ENCODE results near the gene CYTH4. TPM values are rescaled to one million over a fixed set of nuclear protein-coding genes. Genes with fewer than 3 reads are reported as not detected.
"Not testable (repeated sequence)": the region's sequence is repeated elsewhere in the genome, so short reads cannot be mapped to it uniquely, and the experiment has no call there.

Gene CYTH4
- total RNA-seq, 2 experiments from 2014 or later = 33.1 to 42.8 TPM

- DNase-seq = no peak
- Mint-ChIP-seq H3K4me1 (no peaks in the 10 kb centered on the region), H3K36me3 (ENCODE audit: low read depth) (no peaks in the 10 kb centered on the region), H3K27ac (no peak overlapping the region), H3K27me3 (peaks cover 24% of the 10 kb centered on the region), H3K4me3 (no peak overlapping the region), H3K9me3 (ENCODE audit: low read depth) (no peaks in the 10 kb centered on the region)
- no peak for ATAC-seq
- ChIA-PET CTCF (interaction anchor here (0.8 to 1.4 kb wide), 4 partner anchors 35 to 148 kb away, joined by 3 to 4 read pairs (median 3); no protein-coding TSS in a partner anchor), POLR2A (no interaction called here)
- intact Hi-C loops (cut with DNase I, micrococcal nuclease) = no loop called here
These were observed 42.2 kb downstream of the CYTH4 start for GRCh38 chr22:37324340-37325038.

GRCh38 chr22:37325039-37325395 lies 42.7 kb downstream of the CYTH4 start:
- intact Hi-C loops (cut with DNase I, micrococcal nuclease) = no loop called here

DNA sequence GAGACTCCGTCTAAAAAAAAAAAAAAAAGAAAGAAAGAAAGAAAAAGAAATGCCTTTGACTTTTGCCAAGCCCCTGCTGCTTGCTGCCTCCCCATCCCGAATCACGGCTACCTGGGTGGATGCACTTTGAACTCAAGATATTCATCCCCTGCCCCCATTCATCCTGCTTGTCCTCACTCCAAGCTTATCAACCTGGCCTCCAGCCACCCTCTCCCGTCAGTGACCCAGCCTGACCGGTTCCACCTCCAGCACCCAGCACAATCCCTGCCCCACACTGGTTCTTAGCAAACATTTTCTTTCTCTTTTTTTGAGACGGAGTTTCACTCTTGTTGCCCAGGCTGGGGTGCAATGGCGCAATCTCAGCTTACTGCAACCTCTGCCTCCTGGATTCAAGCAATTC lies 44.4 kb downstream of the CYTH4 start:
- H3K27ac Mint-ChIP-seq = no peak overlapping the region
- H3K4me3 Mint-ChIP-seq = no peak overlapping the region
- DNase-seq (no peak), ATAC-seq (no peak)
- ChIA-PET POLR2A (no interaction called here), CTCF (interaction anchor here (0.6 kb wide), 1 partner anchor 333 kb away, joined by 6 read pairs; no protein-coding TSS in a partner anchor)
- intact Hi-C loops (cut with DNase I, micrococcal nuclease) = no loop called here
- H3K36me3 Mint-ChIP-seq (ENCODE audit: low read depth) = no peaks in the 10 kb centered on the region
- no peaks in the 10 kb centered on the region for H3K4me1 Mint-ChIP-seq
- peaks cover 28% of the 10 kb centered on the region for H3K27me3 Mint-ChIP-seq
- no peaks in the 10 kb centered on the region for H3K9me3 Mint-ChIP-seq (ENCODE audit: low read depth)

More at GRCh38 chr22:37325039-37325395, 42.7 kb downstream of the CYTH4 start:
- CTCF ChIA-PET = interaction anchor here (0.8 kb wide), 1 partner anchor 38 kb away, joined by 3 read pairs; no protein-coding TSS in a partner anchor
- POLR2A ChIA-PET = no interaction called here
- no peak for DNase-seq
- no peaks in the 10 kb centered on the region for H3K4me1 Mint-ChIP-seq
- no peaks in the 10 kb centered on the region for H3K36me3 Mint-ChIP-seq (ENCODE audit: low read depth)
- no peaks in the 10 kb centered on the region for H3K9me3 Mint-ChIP-seq (ENCODE audit: low read depth)
- H3K4me3 Mint-ChIP-seq = no peak overlapping the region
- peaks cover 25% of the 10 kb centered on the region for H3K27me3 Mint-ChIP-seq
- H3K27ac Mint-ChIP-seq = no peak overlapping the region
- no peak for ATAC-seq

- peaks cover 35% of the 10 kb centered on the region for H3K27me3 Mint-ChIP-seq
- ATAC-seq (no peak), DNase-seq (no peak)
- H3K27ac Mint-ChIP-seq = no peak overlapping the region
- H3K4me3 Mint-ChIP-seq = no peak overlapping the region
- no peaks in the 10 kb centered on the region for H3K4me1 Mint-ChIP-seq
- intact Hi-C loops (cut with DNase I, micrococcal nuclease) = no loop called here
- ChIA-PET CTCF (interaction anchor here (0.5 to 1.1 kb wide), 2 partner anchors 127 to 129 kb away, joined by 3 read pairs; no protein-coding TSS in a partner anchor), POLR2A (interaction anchor here (0.5 kb wide), 1 partner anchor 82 kb away, joined by 4 read pairs; no protein-coding TSS in a partner anchor)
- no peaks in the 10 kb centered on the region for H3K36me3 Mint-ChIP-seq (ENCODE audit: low read depth)
- no peaks in the 10 kb centered on the region for H3K9me3 Mint-ChIP-seq (ENCODE audit: low read depth)
These were observed 45.7 kb downstream of the CYTH4 start for GRCh38 chr22:37328017-37328416.

DNA sequence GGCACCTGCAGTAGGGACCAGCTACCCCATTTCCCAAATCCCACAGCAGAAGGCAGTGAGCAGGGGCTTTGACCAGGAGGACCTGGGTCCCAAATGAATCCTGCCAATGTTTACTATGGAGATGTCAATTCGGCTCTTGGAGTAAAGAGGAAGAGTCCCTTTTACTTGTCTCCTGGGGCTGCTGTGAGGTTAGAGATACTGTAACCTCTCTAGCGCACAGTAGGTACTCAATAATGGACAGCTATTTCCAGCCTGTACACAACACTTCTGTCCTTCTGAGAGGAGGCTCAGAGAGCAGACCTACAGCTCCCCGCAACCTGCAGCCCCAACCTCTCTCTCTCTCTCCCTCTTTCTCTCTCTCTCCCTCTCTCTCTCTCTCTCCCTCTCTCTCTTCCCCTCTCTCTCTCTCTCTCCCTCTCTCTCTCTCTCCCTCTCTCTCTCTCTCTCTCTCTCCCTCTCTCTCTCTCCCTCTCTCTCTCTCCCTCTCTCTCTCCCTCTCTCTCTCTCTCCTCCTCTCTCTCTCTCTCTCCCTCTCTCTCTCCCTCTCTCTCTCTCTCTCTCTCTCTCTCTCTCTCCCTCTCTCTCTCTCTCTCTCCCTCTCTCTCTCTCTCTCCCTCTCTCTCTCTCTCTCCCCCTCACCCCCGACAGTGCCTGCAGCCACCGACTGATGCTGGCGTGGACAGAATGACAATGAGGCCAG lies 46.4 kb downstream of the CYTH4 start:
- intact Hi-C loops (cut with DNase I, micrococcal nuclease); H3K36me3 Mint-ChIP-seq (ENCODE audit: low read depth); DNase-seq; ATAC-seq; H3K9me3 Mint-ChIP-seq (ENCODE audit: low read depth); H3K27ac Mint-ChIP-seq; H3K4me3 Mint-ChIP-seq; H3K4me1 Mint-ChIP-seq; POLR2A ChIA-PET: not testable (repeated sequence)
- CTCF ChIA-PET = interaction anchor here (0.7 to 4.0 kb wide), 3 partner anchors 12 to 512 kb away, joined by 3 to 23 read pairs (median 3); no protein-coding TSS in a partner anchor
- H3K27me3 Mint-ChIP-seq = peaks cover 35% of the 10 kb centered on the region

GRCh38 chr22:37329238-37330140 lies 47.2 kb downstream of the CYTH4 start:
- no peak for ATAC-seq
- no peak overlapping the region for H3K4me3 Mint-ChIP-seq
- ChIA-PET POLR2A (no interaction called here), CTCF (interaction anchor here (0.7 to 4.0 kb wide), 3 partner anchors 13 to 511 kb away, joined by 3 to 23 read pairs (median 3); no protein-coding TSS in a partner anchor)
- H3K27ac Mint-ChIP-seq = no peak overlapping the region
- intact Hi-C loops (cut with DNase I, micrococcal nuclease) = loop anchor here in 1 of 2 experiments (5.0 kb wide), 1 partner anchor 98 kb away; the partner anchor contains the start of gene ELFN2
- DNase-seq = no peak
- H3K4me1 Mint-ChIP-seq = peaks cover 4% of the 10 kb centered on the region
- no peaks in the 10 kb centered on the region for H3K36me3 Mint-ChIP-seq (ENCODE audit: low read depth)
- H3K27me3 Mint-ChIP-seq = peaks cover 34% of the 10 kb centered on the region
- no peaks in the 10 kb centered on the region for H3K9me3 Mint-ChIP-seq (ENCODE audit: low read depth)

DNA sequence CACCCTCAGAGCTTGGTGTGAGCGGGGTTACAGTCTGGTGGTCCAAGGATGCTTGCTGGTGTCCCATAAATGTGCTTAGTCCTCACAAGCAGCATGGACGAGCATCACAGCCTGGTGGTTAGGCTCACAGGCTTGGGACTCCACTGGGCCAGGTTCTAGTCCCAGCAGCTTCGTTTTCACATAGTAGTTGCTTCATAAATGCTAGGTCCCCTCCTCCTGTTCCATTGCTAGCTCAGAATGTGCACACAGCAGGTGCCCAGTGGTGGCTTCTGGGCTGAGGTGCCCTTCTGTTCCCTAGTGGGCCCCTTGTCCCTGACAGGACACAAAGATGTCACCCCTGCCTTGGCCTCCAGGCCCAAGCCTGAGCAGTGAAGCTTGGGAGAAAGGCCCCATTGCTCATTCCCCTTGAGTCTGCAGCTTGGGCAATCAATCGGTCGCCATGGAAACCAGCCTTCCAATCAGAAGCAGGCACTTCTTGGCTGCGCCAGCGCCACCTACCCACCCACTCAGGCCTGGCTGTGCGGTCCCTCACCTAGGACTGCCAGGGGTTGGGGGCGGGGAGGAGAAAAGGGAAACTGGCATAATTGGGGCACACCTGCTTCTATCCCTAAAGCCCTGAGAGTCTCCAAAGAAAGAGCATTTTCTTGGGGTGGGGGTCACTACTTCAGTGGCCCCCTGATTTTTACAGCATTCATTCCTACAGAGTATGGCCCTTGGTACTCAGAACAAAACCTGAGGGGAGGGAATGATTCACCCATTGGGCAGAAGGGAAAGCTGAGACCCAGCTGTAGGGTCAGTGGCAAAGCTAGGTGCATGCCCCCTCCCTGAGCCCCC lies 48.1 kb downstream of the CYTH4 start:
- peaks cover 41% of the 10 kb centered on the region for H3K27me3 Mint-ChIP-seq
- H3K9me3 Mint-ChIP-seq (ENCODE audit: low read depth) = no peaks in the 10 kb centered on the region
- ChIA-PET POLR2A (no interaction called here), CTCF (interaction anchor here (0.6 to 4.0 kb wide), 3 partner anchors 14 to 343 kb away, joined by 3 to 23 read pairs (median 3); no protein-coding TSS in a partner anchor)
- H3K4me1 Mint-ChIP-seq = peaks cover 7% of the 10 kb centered on the region
- no peak overlapping the region for H3K27ac Mint-ChIP-seq
- H3K4me3 Mint-ChIP-seq = no peak overlapping the region
- H3K36me3 Mint-ChIP-seq (ENCODE audit: low read depth) = no peaks in the 10 kb centered on the region
- DNase-seq (peak; percentile 80), ATAC-seq (peak; percentile 86)
- intact Hi-C loops (cut with DNase I, micrococcal nuclease) = loop anchor here in 1 of 2 experiments (5.0 kb wide), 1 partner anchor 97 kb away; the partner anchor contains the start of gene ELFN2

DNA sequence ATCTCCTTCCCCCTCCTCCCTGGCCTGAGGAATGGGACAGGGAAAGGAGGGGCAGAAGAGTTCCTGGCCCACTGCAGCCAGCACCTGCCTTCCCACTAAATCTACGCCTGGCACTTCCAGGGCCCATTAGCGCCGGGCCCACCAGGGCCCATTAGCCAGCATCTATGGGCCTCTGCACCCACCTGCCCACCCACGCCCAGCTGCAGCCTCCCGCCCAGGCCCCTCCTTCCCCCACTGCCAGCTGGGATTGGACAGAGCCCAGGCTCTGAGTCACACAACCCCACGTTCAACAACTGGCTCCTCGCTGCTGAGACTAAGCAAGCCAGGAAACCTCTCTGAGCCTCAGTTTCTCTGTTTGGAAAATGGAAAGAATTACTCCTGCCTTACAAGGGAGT lies 48.7 kb downstream of the CYTH4 start:
- intact Hi-C loops (cut with DNase I, micrococcal nuclease) = loop anchor here in 1 of 2 experiments (5.0 kb wide), 1 partner anchor 96 kb away; the partner anchor contains the start of gene ELFN2
- Mint-ChIP-seq H3K27ac (no peak overlapping the region), H3K36me3 (ENCODE audit: low read depth) (no peaks in the 10 kb centered on the region), H3K27me3 (peaks cover 45% of the 10 kb centered on the region), H3K4me3 (no peak overlapping the region), H3K9me3 (ENCODE audit: low read depth) (no peaks in the 10 kb centered on the region), H3K4me1 (peaks cover 8% of the 10 kb centered on the region)
- ChIA-PET POLR2A (no interaction called here), CTCF (interaction anchor here (0.6 to 4.0 kb wide), 2 partner anchors 14 to 134 kb away, joined by 3 to 23 read pairs; no protein-coding TSS in a partner anchor)
- no peak for DNase-seq
- ATAC-seq = no peak

- DNase-seq = no peak
- H3K4me1 Mint-ChIP-seq = peaks cover 8% of the 10 kb centered on the region
- H3K9me3 Mint-ChIP-seq (ENCODE audit: low read depth) = no peaks in the 10 kb centered on the region
- no peaks in the 10 kb centered on the region for H3K36me3 Mint-ChIP-seq (ENCODE audit: low read depth)
- intact Hi-C loops (cut with DNase I, micrococcal nuclease) = loop anchor here in 1 of 2 experiments (5.0 kb wide), 1 partner anchor 95 kb away; the partner anchor contains the start of gene ELFN2
- ChIA-PET CTCF (interaction anchor here (0.6 to 4.0 kb wide), 2 partner anchors 15 to 125 kb away, joined by 3 to 23 read pairs; no protein-coding TSS in a partner anchor), POLR2A (no interaction called here)
- no peak for ATAC-seq
- H3K27me3 Mint-ChIP-seq = peaks cover 42% of the 10 kb centered on the region
- H3K27ac Mint-ChIP-seq = no peak overlapping the region
- no peak overlapping the region for H3K4me3 Mint-ChIP-seq
These were observed 49.7 kb downstream of the CYTH4 start for GRCh38 chr22:37331856-37332536.
